ENCODE results near the gene RPUSD1. TPM values are rescaled to one million over a fixed set of nuclear protein-coding genes. Genes with fewer than 3 reads are reported as not detected.

RPUSD1 gene
- total RNA-seq, 1 donor from 2014 or later, result 31.1 TPM

DNA sequence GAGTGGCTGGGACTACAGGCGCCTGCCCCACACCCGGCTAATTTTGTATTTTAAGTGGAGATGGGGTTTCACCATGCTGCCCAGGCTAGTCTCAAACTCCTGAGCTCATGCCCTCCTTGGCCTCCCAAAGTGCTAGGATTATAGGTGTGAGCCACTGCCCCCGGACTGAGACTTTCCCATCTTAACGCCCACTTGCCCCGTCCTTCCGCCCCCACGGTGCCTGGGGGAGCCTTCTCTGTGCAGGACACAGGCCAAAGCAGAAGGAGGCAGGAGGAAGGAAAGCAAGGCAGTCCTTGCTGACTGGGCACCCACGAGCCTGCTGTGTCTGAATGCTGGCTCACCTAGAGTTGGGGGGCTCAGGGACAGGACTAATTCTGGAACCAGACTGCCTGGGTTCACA is 30.0 kb upstream of the RPUSD1 start:
- DNase-seq, result no peak

- DNase-seq, result no peak
These were observed 29.1 kb upstream of the RPUSD1 start for GRCh38 chr16:817001-817906.

GRCh38 chr16:815861-816260 is 27.7 kb upstream of the RPUSD1 start:
- no peak for DNase-seq

DNA sequence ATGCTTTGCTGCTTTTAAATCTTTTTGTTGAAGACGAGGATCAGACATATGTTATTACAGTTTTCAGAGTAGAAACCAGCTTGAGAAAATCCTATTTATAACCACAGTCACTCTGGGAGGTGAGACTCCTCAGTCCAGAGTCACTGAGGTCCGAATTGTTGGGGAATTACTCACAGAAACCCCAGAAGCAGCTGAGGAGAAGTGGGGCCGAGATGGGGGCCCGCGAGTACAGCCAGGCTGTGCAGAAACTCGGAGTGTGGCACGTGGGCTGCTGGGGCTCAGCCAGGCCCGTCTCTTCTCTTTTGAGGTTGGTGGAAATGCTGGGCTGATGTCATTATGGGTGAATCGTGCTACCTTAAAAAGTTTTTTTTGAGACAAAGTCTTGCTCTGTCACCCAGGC is 26.8 kb upstream of the RPUSD1 start:
- DNase-seq, result no peak

DNA sequence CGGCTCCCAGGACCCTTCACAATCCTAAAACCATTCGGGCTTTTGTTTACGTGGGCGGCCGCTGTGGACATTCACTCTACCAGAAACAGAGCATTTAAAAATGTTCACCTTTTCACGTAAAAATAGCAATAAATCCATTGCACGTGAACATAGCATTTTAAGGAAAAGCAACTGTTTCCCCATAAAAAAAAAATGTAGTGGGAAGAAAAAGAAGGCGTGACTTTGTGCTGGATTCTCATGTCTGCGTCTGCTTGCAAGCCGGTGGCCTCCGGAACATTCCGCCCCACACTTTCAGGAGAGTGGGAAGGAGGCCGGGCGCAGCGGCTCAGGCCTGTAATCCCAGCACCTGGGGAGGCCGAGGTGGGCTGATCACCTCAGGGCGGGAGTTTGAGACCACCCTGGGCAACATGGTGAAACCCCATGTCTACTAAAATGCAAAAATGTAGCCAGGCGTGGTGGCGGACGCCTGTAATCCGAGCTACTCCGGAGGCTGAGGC is 25.8 kb upstream of the RPUSD1 start:
- no peak for DNase-seq

- peak; percentile 44 for DNase-seq
These were observed 25.2 kb upstream of the RPUSD1 start for GRCh38 chr16:813204-813915.

DNA sequence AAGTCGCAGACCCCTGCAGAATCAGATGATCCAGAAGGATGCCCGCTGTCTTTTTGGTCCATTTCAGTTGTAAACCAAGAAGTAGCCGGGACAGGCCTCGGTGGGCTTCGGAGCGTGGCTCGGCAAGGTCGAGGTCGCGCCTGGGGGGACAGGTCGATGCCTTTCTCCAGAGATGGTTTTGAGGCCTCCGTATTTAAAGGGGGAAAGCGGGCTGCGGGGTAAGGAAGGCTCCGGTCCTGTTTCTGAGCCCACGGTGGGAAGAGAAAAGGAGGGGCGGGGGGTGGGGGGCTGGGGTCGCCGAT is 19.9 kb upstream of the RPUSD1 start:
- no peak for DNase-seq

GRCh38 chr16:807347-808084 is 19.3 kb upstream of the RPUSD1 start:
- DNase-seq, result peak; percentile 96

DNA sequence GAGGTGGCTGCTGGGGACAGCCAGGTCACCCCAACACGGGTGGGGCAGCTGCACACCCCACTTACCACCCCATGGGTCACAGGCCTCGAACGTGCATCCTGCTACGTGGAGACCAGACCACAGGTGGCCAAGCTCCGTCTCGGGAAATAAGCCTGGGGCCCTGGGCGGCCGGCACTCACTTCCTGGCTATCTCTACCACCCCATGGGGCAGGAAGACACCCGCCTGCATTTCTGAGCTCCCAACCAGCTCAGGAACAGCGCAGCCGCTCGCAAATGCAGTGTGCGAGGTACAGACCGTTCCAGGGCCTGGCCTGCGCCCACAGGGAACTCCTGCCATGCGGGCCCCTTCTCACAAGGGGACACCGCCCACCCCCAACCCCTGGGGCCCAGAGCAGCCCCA is 17.3 kb upstream of the RPUSD1 start:
- DNase-seq, result no peak

DNA sequence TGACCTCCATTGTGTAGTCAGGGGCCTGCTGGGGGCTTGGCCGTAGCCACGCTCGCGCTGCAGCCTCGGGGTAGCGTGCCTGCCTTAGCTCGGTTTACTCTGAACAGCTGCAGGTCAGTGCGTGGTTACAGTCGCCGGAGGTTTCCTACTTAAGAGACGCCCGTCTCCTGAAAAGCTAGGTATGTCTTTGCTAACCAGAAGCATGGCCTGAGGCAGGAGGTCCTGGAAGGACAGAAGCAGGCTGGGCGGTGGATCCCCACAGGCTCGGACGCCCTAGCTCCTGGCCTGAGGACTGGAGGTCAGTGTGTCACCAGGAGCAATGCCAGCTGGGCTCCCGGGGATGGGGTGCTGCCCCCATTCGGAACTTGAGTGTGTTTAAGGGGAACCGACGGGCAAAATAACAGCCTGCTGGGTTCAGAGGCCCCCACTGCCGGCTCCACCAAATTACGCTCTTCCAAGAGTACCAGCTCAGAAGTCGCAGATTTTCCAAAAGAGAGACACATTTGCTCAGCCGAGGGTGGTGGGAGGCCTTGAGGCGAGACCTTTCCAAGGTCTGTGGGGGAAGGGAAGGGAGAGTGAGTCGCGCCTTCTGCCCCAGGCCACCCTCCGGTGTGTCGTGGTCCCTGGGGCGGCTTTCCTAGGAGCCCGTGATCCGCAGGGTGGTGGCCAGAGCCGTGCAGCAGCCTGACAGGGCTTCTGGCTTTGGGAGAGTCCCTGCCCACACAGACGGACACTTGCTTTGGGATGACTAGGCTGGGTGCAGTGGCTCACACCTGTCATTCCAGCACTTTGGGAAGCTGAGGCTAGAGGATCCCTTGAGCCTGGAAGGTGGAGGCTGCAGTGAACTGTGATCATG is 16.2 kb upstream of the RPUSD1 start:
- no peak for DNase-seq

GRCh38 chr16:803754-804080 is 15.5 kb upstream of the RPUSD1 start:
- no peak for DNase-seq

- DNase-seq, result no peak
These were observed 15.0 kb upstream of the RPUSD1 start for GRCh38 chr16:802914-803753.

- DNase-seq, result no peak
These were observed 14.3 kb upstream of the RPUSD1 start for GRCh38 chr16:802461-802860.

GRCh38 chr16:801584-802363 is 13.6 kb upstream of the RPUSD1 start:
- DNase-seq, result no peak

DNA sequence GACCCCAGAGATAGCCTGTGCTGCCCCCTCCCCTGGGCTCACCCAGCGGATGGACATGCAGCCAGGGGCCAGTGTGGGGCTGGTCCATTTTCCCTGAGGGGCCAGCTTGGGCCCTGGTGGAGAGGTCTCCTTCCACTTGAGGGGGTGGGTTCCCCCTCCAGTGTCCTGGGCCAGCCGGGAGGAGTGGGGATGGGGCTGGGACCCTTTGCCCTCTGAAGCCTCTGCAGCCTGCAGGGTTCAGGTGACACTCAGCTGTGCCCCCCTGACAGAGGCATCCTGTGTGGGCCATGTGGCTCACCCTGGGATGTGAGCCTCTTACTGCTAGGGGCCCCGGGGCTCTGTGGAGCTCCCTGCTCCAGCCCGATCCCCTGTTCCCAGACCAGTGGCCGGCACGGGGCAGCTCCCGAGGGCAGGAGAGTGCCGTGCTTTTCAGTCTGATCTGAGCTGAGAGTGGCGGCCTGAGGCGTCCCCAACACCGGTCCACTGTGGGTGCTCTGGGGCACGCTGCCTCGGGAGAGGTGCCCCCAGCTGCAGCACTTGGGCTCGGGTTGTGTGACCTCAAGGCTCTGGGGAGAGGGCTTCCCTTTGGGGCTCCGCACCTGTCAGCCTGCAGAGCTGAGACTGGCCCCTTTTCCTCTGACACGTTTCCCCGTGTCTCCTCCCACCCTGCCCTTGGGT is 12.8 kb upstream of the RPUSD1 start:
- no peak for DNase-seq

DNA sequence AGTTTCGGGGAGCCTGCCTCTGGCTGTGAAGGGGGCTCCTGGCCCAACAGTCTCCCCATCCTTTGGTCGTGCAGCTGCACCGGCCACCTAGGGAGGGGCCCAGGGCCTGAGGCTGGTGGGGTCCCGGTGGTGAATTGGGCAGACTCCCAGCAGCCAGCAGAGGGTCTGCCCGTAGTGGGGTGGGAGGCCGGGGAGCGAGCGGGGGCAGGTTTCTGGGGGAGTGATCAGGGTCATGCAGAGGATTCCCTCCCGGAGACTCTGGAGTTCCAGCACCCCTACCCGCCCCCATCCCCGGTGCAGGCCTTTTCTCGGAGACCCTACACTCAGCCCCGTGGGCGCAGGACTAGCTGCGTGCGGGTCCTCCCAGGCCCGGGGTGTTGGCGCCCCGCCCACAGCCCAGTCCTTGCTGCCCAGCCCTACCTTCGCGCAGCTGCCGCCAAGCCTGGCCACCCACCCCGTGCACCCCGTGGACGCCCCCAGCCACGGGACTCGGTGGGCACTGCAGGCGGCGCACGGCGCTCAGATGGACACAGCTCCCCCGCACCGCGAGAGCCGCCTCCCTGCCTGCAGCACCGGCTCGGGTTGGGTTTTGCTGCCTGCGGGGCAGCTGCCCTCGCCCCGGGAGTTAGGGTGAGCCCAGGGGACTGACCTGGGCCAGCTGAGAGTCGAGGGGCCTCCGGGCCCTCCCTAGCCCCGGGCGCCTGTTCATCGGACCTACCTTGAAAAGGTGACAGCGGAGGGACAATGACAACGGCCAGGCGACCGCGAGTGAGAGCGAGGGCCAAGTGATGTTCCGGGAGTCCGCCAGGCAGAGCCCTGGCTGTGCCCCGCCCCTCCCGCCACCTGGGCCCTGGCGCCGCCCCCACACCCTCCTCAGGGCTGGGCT is 12.0 kb upstream of the RPUSD1 start, which contains the start of gene GNG13:
GNG13 (minus strand) TSS at position 787 of the 886 bp plus-strand sequence. CDS start 1,657 bp downstream, outside the sequence.
- DNase-seq, result no peak

DNA sequence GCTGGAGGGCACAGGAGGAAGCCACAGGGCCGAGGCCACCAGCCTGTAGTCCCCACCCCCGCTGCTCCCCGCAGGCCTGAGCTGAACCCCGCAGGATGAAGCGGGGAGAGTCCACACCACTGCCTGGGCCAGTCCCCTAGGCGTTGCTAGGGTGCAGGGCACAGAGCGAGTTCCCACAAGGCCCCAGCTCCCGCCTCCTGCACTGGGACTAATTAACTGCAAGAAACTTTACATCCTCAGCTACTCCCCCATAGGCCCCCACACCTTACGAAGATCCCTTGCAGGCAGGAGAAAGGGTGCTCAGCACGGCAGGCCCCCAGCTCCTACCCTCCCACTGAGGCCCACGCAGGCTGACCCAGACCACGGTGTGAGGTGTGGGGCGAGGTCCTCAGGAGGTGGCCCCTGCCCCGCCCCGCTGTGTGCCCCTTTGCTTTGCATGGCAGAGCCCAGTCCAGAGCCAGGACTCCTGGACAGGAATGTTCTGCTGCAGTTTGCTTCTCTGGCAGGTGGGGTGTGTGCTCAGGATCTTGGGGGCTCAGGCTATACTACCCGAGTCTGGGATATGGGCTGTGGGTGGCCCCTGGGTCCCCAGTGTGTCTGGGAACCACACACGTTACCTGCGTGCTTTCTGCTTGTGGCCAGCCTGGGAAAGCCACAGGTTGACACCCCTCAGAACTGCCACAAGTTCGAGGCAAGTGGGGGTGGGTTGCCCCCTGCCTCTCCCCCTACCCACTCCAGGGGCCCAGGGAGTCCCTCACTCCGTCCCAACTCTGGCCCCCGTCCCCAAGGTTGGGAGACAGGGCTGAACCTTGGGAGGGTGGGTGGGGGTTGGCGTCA is 11.1 kb upstream of the RPUSD1 start:
- DNase-seq, result no peak

DNA sequence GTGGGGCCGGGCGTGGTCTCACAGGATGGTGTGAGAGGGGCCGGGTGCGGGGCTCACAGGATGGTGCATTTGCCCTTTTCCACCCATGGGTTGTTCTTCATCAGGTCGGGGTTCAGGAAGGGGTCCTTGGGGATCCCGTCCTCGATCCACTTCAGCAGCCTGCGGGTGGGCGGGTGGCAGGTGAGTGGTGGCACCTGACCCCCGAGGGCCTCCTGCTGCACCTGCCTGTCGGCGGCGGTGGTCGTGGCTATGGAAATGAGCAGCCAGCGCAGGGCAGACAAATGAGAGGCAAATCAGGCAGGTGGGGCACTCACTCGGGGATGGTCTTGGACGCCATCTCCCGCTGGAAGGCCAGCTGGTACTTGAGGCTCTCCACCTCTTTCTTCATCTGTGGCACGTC is 10.5 kb upstream of the RPUSD1 start:
- DNase-seq, result no peak

Measured in dermis blood vessel endothelial cell (primary cell).